Left ventricle myocardium inferior (tissue), 1 donor: ENCODE measurements around the gene PHLPP1. TPM values are rescaled to one million over a fixed set of nuclear protein-coding genes. Genes with fewer than 3 reads are reported as not detected.

Experiments
- DNase-seq: peaks from one replicate; pipeline ENCODE4 v3.0.0-alpha.2; 2020
- H3K27ac ChIP-seq: fragments of 200-600 bp; replicated peaks from 2 replicates; pipeline ENCODE4 v1.8.0; 2021
- H3K27me3 ChIP-seq: fragments of 200-600 bp; 2 replicates; pipeline ENCODE4 v1.8.0; 2021; ENCODE audit warnings: low read depth
- H3K36me3 ChIP-seq: fragments of 200-600 bp; 2 replicates; pipeline ENCODE4 v1.8.0; 2021
- H3K4me1 ChIP-seq: fragments of 200-600 bp; 2 replicates; pipeline ENCODE4 v1.8.0; 2021
- H3K4me3 ChIP-seq: fragments of 200-600 bp; 2 replicates; pipeline ENCODE4 v1.8.0; 2021; ENCODE audit warnings: mild to moderate bottlenecking, moderate library complexity
- H3K9me3 ChIP-seq: fragments of 200-600 bp; replicated peaks from 2 replicates; pipeline ENCODE4 v1.8.0; 2021
- CTCF ChIP-seq: fragments of 200-600 bp; IDR thresholded peaks from 2 replicates; pipeline ENCODE4 v1.8.0; 2021; ENCODE audit warnings: antibody characterized with exemption, mild to moderate bottlenecking, borderline replicate concordance
- intact Hi-C: fragments of 100-400 bp; cut with micrococcal nuclease; formaldehyde crosslinking; loops from one replicate; pipeline ENCODE4 v1.11.0; 2022
- total RNA-seq: library from RNA; stranded (reverse); fragmentation: NEBNext Ultra II Directional; extraction: Animal tissue kit (Norgen Biotek cat#: 25700); gene quantifications from one replicate; pipeline ENCODE4 v1.2.1, GENCODE V29; 2021
- donor health status: DM: no; HTN: yes; CAD: no; lungs with severe emphysema.

Gene PHLPP1
- total RNA-seq, 1 donor from 2014 or later: 5.9 TPM

GRCh38 chr18:62865498-62865897, 150.2 kb downstream of the PHLPP1 start:
- no peak for TF ChIP-seq CTCF
- no peaks in the 10 kb centered on the region for H3K9me3 ChIP-seq
- DNase-seq: no peak
- H3K4me3 ChIP-seq: no peak overlapping the region
- H3K36me3 ChIP-seq: no peaks in the 10 kb centered on the region
- H3K4me1 ChIP-seq: peaks cover 12% of the 10 kb centered on the region
- no peaks in the 10 kb centered on the region for H3K27me3 ChIP-seq
- intact Hi-C loops: no loop called here
- no peak overlapping the region for H3K27ac ChIP-seq

- H3K4me1 ChIP-seq: peaks cover 1% of the 10 kb centered on the region
- TF ChIP-seq CTCF: no peak
- no peaks in the 10 kb centered on the region for H3K9me3 ChIP-seq
- H3K4me3 ChIP-seq: no peak overlapping the region
- H3K36me3 ChIP-seq: no peaks in the 10 kb centered on the region
- H3K27me3 ChIP-seq: no peaks in the 10 kb centered on the region
- intact Hi-C loops: no loop called here
- H3K27ac ChIP-seq: no peak overlapping the region
- DNase-seq: no peak
Observed at GRCh38 chr18:62867534-62867933, 152.2 kb downstream of the PHLPP1 start.

- no peak overlapping the region for H3K27ac ChIP-seq
- no peaks in the 10 kb centered on the region for H3K36me3 ChIP-seq
- H3K9me3 ChIP-seq: no peaks in the 10 kb centered on the region
- DNase-seq: no peak
- H3K4me1 ChIP-seq: no peaks in the 10 kb centered on the region
- intact Hi-C loops: no loop called here
- no peaks in the 10 kb centered on the region for H3K27me3 ChIP-seq
- no peak for TF ChIP-seq CTCF
- no peak overlapping the region for H3K4me3 ChIP-seq
Observed at GRCh38 chr18:62868645-62869044, 153.3 kb downstream of the PHLPP1 start.

- DNase-seq: no peak
- intact Hi-C loops: no loop called here
- Histone ChIP-seq H3K36me3 (no peaks in the 10 kb centered on the region), H3K27ac (no peak overlapping the region), H3K27me3 (no peaks in the 10 kb centered on the region), H3K4me3 (no peak overlapping the region), H3K4me1 (peaks cover 6% of the 10 kb centered on the region), H3K9me3 (no peaks in the 10 kb centered on the region)
- TF ChIP-seq CTCF: no peak
Observed at GRCh38 chr18:62870643-62871042, 155.3 kb downstream of the PHLPP1 start.

GRCh38 chr18:62875323-62875722, 160.0 kb downstream of the PHLPP1 start:
- Histone ChIP-seq H3K4me3 (no peak overlapping the region), H3K4me1 (peaks cover 41% of the 10 kb centered on the region), H3K27me3 (no peaks in the 10 kb centered on the region), H3K36me3 (no peaks in the 10 kb centered on the region), H3K9me3 (no peaks in the 10 kb centered on the region), H3K27ac (peak overlapping the region; percentile 36)
- TF ChIP-seq CTCF: no peak
- DNase-seq: no peak
- intact Hi-C loops: no loop called here

- no peaks in the 10 kb centered on the region for H3K27me3 ChIP-seq
- intact Hi-C loops: no loop called here
Observed at GRCh38 chr18:62876111-62876510, 160.8 kb downstream of the PHLPP1 start.

More at GRCh38 chr18:62876111-62876510, 160.8 kb downstream of the PHLPP1 start:
- Histone ChIP-seq H3K4me1 (peaks cover 46% of the 10 kb centered on the region), H3K4me3 (no peak overlapping the region), H3K27ac (no peak overlapping the region), H3K36me3 (no peaks in the 10 kb centered on the region), H3K9me3 (no peaks in the 10 kb centered on the region)
- DNase-seq: no peak
- TF ChIP-seq CTCF: no peak
